NT2/D1 (cell line): Measurements from ENCODE around the gene KDM2A.

ENCODE experiments used
- SUZ12 ChIP-seq: IDR thresholded peaks from 2 replicates; pipeline ENCODE4 v1.6.1; 2011; ENCODE audit not compliant: insufficient read length, insufficient read depth; ENCODE audit errors: extremely low read depth
- YY1 ChIP-seq: IDR thresholded peaks from 2 replicates; pipeline ENCODE4 v1.6.1; 2011; ENCODE audit not compliant: insufficient read length, insufficient read depth
- ZNF274 ChIP-seq: IDR thresholded peaks from 2 replicates; pipeline ENCODE4 v1.6.1; 2011; ENCODE audit warnings: mild to moderate bottlenecking, low read depth, low read length

GRCh38 chr11:67254798-67255197 lies 135.7 kb downstream of the KDM2A start:
- TF ChIP-seq YY1, result no peak
- no peak for TF ChIP-seq ZNF274
- TF ChIP-seq SUZ12, result no peak
